HG02973 (cell line): ENCODE data around the gene IDI1.
"Not testable (repeated sequence)": the region's sequence is repeated elsewhere in the genome, so short reads cannot be mapped to it uniquely, and the experiment has no call there.

Experiments
- ATAC-seq: cut with Tn5 transposase; IDR thresholded peaks from one replicate; pipeline ENCODE4 v1.9.1; 2021; ENCODE audit warnings: moderate library complexity; ENCODE audit not compliant: unreplicated experiment

Gene IDI1

GRCh38 chr10:1036341-1036791 is 12.6 kb downstream of the IDI1 start:
- ATAC-seq, result peak; percentile 89

GRCh38 chr10:1035201-1035600 is 13.7 kb downstream of the IDI1 start:
- ATAC-seq, result no peak

GRCh38 chr10:1034758-1035157 is 14.2 kb downstream of the IDI1 start:
- ATAC-seq, result no peak

GRCh38 chr10:1033601-1034000 is 15.3 kb downstream of the IDI1 start:
- no peak for ATAC-seq

- ATAC-seq, result no peak
These were observed 19.1 kb downstream of the IDI1 start for GRCh38 chr10:1029838-1030237.

GRCh38 chr10:1026578-1026977 is 22.3 kb downstream of the IDI1 start:
- ATAC-seq, result no peak

- ATAC-seq, result no peak
These were observed 23.2 kb downstream of the IDI1 start, which contains the start of gene IDI2 for GRCh38 chr10:1025683-1026082. Gene IDI2, minus strand, starts transcription at chr10:1025859. Its CDS starts 1,136 bp downstream, at chr10:1024723.

GRCh38 chr10:1024103-1024502 is 24.8 kb downstream of the IDI1 start:
- ATAC-seq, result no peak

- no peak for ATAC-seq
These were observed 26.5 kb downstream of the IDI1 start for GRCh38 chr10:1022413-1022812.

GRCh38 chr10:1020958-1021357 is 28.0 kb downstream of the IDI1 start:
- ATAC-seq, result no peak

- no peak for ATAC-seq
These were observed 28.5 kb downstream of the IDI1 start for GRCh38 chr10:1020460-1020859.

GRCh38 chr10:1019362-1019761 is 29.6 kb downstream of the IDI1 start:
- ATAC-seq, result no peak

GRCh38 chr10:1015688-1016087 is 33.2 kb downstream of the IDI1 start:
- no peak for ATAC-seq

GRCh38 chr10:1011696-1012095 is 37.2 kb downstream of the IDI1 start:
- ATAC-seq, result no peak

- ATAC-seq, result no peak
These were observed 38.2 kb downstream of the IDI1 start for GRCh38 chr10:1010703-1011102.

- ATAC-seq, result not testable (repeated sequence)
These were observed 39.0 kb downstream of the IDI1 start for GRCh38 chr10:1009947-1010346.

GRCh38 chr10:1009071-1009494 is 39.8 kb downstream of the IDI1 start:
- ATAC-seq, result no peak

GRCh38 chr10:1007583-1007982 is 41.3 kb downstream of the IDI1 start:
- no peak for ATAC-seq

GRCh38 chr10:1006573-1006972 is 42.3 kb downstream of the IDI1 start:
- no peak for ATAC-seq

GRCh38 chr10:1003884-1004670 is 44.8 kb downstream of the IDI1 start:
- no peak for ATAC-seq

GRCh38 chr10:1002425-1003006 is 46.4 kb downstream of the IDI1 start:
- ATAC-seq, result no peak

- no peak for ATAC-seq
These were observed 51.5 kb downstream of the IDI1 start for GRCh38 chr10:997266-998022.
